ENCODE results near the gene SPTLC1.

GRCh38 chr9:92042260-92042659 lies 73.0 kb downstream of the SPTLC1 start:
- TF ChIP-seq, protein P1, sequence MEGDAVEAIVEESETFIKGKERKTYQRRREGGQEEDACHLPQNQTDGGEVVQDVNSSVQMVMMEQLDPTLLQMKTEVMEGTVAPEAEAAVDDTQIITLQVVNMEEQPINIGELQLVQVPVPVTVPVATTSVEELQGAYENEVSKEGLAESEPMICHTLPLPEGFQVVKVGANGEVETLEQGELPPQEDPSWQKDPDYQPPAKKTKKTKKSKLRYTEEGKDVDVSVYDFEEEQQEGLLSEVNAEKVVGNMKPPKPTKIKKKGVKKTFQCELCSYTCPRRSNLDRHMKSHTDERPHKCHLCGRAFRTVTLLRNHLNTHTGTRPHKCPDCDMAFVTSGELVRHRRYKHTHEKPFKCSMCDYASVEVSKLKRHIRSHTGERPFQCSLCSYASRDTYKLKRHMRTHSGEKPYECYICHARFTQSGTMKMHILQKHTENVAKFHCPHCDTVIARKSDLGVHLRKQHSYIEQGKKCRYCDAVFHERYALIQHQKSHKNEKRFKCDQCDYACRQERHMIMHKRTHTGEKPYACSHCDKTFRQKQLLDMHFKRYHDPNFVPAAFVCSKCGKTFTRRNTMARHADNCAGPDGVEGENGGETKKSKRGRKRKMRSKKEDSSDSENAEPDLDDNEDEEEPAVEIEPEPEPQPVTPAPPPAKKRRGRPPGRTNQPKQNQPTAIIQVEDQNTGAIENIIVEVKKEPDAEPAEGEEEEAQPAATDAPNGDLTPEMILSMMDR (IDR thresholded peaks at IDR 0.05): no peak
- TF ChIP-seq POLR2A (IDR thresholded peaks at IDR 0.05): no peak

All from testis (tissue), 2 donors.